Measurements from ENCODE around the gene IQSEC1. TPM values are rescaled to one million over a fixed set of nuclear protein-coding genes. Genes with fewer than 3 reads are reported as not detected.

The IQSEC1 gene
- total RNA-seq, 1 experiment from 2014 or later = 13.0 TPM

DNA sequence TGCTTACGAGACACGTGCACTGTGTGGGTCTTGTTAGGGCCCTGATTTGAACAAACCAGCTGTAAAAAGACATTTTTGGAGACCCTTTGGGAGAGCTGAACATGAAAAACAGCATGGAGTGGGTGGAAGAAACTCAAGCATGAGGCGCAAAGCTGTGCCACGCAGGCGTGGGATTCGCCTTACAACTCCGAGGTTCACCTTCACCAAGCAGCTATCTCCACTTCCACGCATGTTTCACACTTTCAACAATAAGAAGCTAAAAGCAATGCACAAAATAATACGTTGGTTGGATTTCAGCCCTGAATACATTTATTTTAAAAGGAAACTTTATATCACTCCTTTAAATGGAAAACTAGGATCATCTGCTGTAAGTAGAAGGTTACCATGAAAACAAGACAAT, 42.5 kb downstream of the IQSEC1 start:
- POLR2A ChIA-PET (ENCODE audit: low non-redundant PET) = no interaction called here
- DNase-seq (ENCODE audit: low spot score) = no peak
- TF ChIP-seq, protein P1, sequence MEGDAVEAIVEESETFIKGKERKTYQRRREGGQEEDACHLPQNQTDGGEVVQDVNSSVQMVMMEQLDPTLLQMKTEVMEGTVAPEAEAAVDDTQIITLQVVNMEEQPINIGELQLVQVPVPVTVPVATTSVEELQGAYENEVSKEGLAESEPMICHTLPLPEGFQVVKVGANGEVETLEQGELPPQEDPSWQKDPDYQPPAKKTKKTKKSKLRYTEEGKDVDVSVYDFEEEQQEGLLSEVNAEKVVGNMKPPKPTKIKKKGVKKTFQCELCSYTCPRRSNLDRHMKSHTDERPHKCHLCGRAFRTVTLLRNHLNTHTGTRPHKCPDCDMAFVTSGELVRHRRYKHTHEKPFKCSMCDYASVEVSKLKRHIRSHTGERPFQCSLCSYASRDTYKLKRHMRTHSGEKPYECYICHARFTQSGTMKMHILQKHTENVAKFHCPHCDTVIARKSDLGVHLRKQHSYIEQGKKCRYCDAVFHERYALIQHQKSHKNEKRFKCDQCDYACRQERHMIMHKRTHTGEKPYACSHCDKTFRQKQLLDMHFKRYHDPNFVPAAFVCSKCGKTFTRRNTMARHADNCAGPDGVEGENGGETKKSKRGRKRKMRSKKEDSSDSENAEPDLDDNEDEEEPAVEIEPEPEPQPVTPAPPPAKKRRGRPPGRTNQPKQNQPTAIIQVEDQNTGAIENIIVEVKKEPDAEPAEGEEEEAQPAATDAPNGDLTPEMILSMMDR (conservative IDR thresholded peaks at IDR 0.05; ENCODE audit: low read depth, low read length) = no peak
- no peak for TF ChIP-seq EZH2 (IDR thresholded peaks at IDR 0.05; ENCODE audit: borderline replicate concordance, low read depth, low read length, poor library complexity, severe bottlenecking)
- no peaks in the 10 kb centered on the region for H3K36me3 ChIP-seq (ENCODE audit: insufficient read depth, low read length, poor library complexity, severe bottlenecking)
- H3K9me3 ChIP-seq (ENCODE audit: low read depth, low read length, poor library complexity, severe bottlenecking) = no peaks in the 10 kb centered on the region
- H3K27me3 ChIP-seq (replicated peaks; ENCODE audit: insufficient read depth, low read depth, low read length, poor library complexity) = no peaks in the 10 kb centered on the region
- CTCF ChIA-PET = no interaction called here
- no peaks in the 10 kb centered on the region for H3K4me1 ChIP-seq (ENCODE audit: insufficient read depth, low read length, poor library complexity, severe bottlenecking)
- BruUV-seq (replicated peaks) = no TSS peak
- no peak overlapping the region for H3K27ac ChIP-seq (ENCODE audit: low read depth, low read length, poor library complexity, severe bottlenecking)
- intact Hi-C loops (cut with micrococcal nuclease; ENCODE audit: unreplicated experiment) = no loop called here
- H3K4me3 ChIP-seq (ENCODE audit: low read depth, low read length, poor library complexity, severe bottlenecking) = no peak overlapping the region

- H3K4me1 ChIP-seq (ENCODE audit: insufficient read depth, low read length, poor library complexity, severe bottlenecking) = no peaks in the 10 kb centered on the region
- no peak overlapping the region for H3K27ac ChIP-seq (ENCODE audit: low read depth, low read length, poor library complexity, severe bottlenecking)
- intact Hi-C loops (cut with micrococcal nuclease; ENCODE audit: unreplicated experiment) = no loop called here
- no peak for DNase-seq (ENCODE audit: low spot score)
- CTCF ChIA-PET = no interaction called here
- H3K27me3 ChIP-seq (replicated peaks; ENCODE audit: insufficient read depth, low read depth, low read length, poor library complexity) = no peaks in the 10 kb centered on the region
- H3K4me3 ChIP-seq (ENCODE audit: low read depth, low read length, poor library complexity, severe bottlenecking) = no peak overlapping the region
- BruUV-seq (replicated peaks) = no TSS peak
- H3K36me3 ChIP-seq (ENCODE audit: insufficient read depth, low read length, poor library complexity, severe bottlenecking) = no peaks in the 10 kb centered on the region
- TF ChIP-seq EZH2 (IDR thresholded peaks at IDR 0.05; ENCODE audit: borderline replicate concordance, low read depth, low read length, poor library complexity, severe bottlenecking) = no peak
- H3K9me3 ChIP-seq (ENCODE audit: low read depth, low read length, poor library complexity, severe bottlenecking) = no peaks in the 10 kb centered on the region
- POLR2A ChIA-PET (ENCODE audit: low non-redundant PET) = no interaction called here
These were observed 45.0 kb downstream of the IQSEC1 start for GRCh38 chr3:13028010-13028821.

GRCh38 chr3:13027154-13027553, 46.1 kb downstream of the IQSEC1 start:
- no peak for DNase-seq (ENCODE audit: low spot score)
- BruUV-seq (replicated peaks) = no TSS peak
- no peak overlapping the region for H3K4me3 ChIP-seq (ENCODE audit: low read depth, low read length, poor library complexity, severe bottlenecking)
- no peaks in the 10 kb centered on the region for H3K4me1 ChIP-seq (ENCODE audit: insufficient read depth, low read length, poor library complexity, severe bottlenecking)
- H3K27me3 ChIP-seq (replicated peaks; ENCODE audit: insufficient read depth, low read depth, low read length, poor library complexity) = no peaks in the 10 kb centered on the region
- ChIA-PET POLR2A (ENCODE audit: low non-redundant PET) (no interaction called here), CTCF (interaction anchor here (0.6 kb wide), 1 partner anchor 623 kb away, joined by 5 read pairs; no protein-coding TSS in a partner anchor)
- no peaks in the 10 kb centered on the region for H3K36me3 ChIP-seq (ENCODE audit: insufficient read depth, low read length, poor library complexity, severe bottlenecking)
- no peaks in the 10 kb centered on the region for H3K9me3 ChIP-seq (ENCODE audit: low read depth, low read length, poor library complexity, severe bottlenecking)
- intact Hi-C loops (cut with micrococcal nuclease; ENCODE audit: unreplicated experiment) = no loop called here
- H3K27ac ChIP-seq (ENCODE audit: low read depth, low read length, poor library complexity, severe bottlenecking) = no peak overlapping the region
- no peak for TF ChIP-seq EZH2 (IDR thresholded peaks at IDR 0.05; ENCODE audit: borderline replicate concordance, low read depth, low read length, poor library complexity, severe bottlenecking)
- TF ChIP-seq, protein P1 (conservative IDR thresholded peaks at IDR 0.05; ENCODE audit: low read depth, low read length) = no peak

Data from A673 (cell line).